ENCODE results near the gene TMOD1.

TMOD1 gene

DNA sequence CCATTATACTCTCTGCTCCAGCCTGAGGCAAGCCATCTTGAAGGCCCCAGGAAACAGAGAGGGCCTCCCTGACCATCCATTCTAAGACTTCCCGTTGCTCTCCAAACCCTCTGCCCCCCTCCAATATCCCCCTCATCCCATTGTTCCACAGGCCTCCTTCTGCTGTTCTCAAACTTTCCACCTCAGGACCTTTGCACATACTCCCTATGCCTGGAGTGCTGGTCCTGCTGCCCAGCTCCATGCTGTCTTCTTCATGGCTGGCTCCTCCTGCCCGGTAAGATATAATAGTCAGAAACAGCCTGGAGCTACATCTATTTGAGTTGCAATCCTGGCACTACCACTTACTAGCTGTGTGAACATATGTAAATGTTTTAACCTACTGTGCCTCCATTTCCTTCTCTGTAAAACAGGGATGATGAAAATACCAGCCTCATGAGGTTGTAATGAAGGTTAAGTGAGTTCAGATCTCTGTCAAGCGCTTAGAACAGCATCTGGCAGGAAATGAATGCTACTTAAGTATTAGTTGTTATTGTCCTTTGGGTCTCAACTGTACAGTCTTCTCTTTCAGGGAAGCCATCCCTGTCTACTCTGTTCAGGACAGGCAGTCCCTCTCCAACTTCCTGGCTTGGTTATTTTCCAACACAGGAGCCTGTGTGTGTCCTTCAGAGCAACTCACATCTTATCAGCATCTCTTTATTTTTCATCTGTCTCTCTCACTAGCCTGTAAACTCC, 45.8 kb downstream of the TMOD1 start:
- no peak for DNase-seq (ENCODE audit: low spot score)

- DNase-seq (ENCODE audit: low spot score): no peak
Observed at GRCh38 chr9:97548379-97548778, 46.9 kb downstream of the TMOD1 start.

GRCh38 chr9:97548819-97549540, 47.5 kb downstream of the TMOD1 start:
- no peak for DNase-seq (ENCODE audit: low spot score)

- no peak for DNase-seq (ENCODE audit: low spot score)
Observed at GRCh38 chr9:97550386-97550785, 48.9 kb downstream of the TMOD1 start.

DNA sequence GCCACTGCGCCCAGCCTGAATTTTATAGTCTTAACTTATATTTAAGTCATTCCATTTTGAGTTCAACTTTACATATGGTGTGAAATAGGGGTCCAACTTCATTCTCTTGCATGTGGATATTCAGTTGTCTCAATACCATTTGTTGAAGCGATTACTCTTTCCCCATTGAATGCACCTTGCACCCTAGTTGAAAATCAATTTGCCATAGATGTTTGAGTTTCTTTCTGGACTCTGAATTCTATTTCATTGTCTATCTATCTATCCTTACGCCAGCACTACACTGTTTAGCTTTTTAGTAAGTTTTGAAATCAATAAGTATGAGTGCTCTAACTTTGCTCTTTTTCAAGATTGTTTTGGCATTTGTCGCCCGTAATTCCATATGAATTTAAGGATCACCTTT, 49.8 kb downstream of the TMOD1 start:
- no peak for DNase-seq (ENCODE audit: low spot score)

GRCh38 chr9:97553141-97553540, 51.7 kb downstream of the TMOD1 start:
- no peak for DNase-seq (ENCODE audit: low spot score)

- no peak for DNase-seq (ENCODE audit: low spot score)
Observed at GRCh38 chr9:97553841-97554240, 52.4 kb downstream of the TMOD1 start.

DNA sequence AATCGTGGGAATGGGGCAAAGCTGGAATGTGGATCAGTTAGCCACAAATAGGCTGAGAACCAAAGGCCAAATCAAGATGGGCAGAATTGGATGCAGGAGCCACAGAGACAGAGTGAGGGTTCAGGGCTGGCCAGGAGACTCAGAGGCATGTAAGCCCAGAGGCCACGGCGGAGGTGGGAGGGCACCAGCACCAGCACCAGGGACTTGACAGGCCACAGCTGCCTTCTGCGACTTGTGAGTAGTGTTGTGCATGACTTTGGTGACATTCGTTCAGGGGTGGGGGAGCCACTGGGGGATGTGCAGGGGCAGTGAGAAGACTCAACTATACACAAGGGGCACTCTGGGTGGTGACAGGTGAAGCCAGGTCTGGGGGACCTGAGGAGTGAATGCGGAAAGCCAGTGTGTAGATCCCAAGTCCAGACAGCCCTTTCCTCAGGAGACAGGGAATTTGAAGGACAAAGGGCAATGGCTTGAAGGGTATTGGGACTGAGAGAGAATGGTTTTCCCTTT, 53.2 kb downstream of the TMOD1 start:
- DNase-seq (ENCODE audit: low spot score): no peak

DNA sequence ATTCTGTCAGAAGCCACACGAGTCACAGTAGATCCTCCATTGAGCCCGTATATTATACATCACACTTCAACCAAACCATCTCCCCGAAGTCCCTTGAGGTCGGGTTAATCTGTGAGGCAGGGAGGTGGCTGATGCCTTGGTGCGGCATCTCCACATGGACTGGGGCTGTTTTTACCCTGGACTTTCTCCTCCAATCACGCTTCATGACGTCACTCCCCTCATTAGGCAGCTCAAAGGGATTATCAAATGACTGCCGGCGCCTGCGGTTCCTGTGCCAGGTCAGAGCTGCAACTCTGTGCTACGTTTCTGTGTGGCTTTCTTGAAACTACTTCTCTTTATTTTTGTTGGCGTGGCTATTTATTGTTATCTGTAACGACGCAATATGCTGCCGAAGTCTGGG, 53.7 kb downstream of the TMOD1 start:
- no peak for DNase-seq (ENCODE audit: low spot score)

- DNase-seq (ENCODE audit: low spot score): no peak
Observed at GRCh38 chr9:97556036-97556720, 54.7 kb downstream of the TMOD1 start.

DNA sequence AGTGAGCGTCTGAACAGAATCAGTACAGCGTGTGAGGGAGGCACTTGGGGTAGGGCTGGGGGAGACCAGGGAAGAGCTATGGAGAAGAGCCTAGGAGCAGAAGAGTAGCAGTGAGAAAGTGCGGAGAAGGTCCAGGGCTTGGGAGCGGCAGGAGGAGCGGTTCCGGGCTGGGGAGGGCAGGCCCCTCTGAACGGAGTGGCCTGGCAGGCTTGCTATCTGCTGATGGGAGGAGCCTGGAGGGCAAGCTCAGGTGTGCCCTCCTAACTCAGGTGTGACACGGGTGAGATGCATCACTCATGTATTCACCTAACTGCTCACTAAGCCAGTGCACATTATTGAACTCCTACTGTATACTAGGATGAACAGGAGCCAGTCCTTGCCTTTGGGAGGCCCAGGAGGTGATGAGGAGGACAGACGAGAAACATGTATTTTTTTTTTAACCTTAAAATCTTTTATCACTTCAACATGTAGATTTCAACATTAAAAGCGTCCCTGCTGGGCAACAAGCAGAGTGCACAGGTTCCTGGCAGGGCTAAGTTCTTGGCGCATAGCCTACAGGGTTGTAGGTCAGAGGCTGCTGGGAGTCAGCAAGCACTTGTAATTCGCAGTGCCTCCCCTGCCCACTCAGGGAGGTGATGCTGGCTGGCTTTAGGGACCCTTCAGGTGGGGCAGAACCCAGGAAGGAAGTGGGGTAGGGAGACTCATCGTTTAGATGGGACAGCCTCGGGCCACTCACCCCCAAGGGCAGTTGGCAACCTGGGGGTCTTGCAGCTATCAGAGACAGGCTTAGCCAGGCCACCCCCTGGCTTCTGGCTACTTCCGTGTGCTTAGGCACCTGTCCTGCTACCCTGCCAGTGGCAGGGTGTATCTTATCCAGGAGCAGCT, 55.5 kb downstream of the TMOD1 start:
- DNase-seq (ENCODE audit: low spot score): peak; percentile 46

GRCh38 chr9:97557606-97558095, 56.2 kb downstream of the TMOD1 start:
- peak; percentile 72 for DNase-seq (ENCODE audit: low spot score)

DNA sequence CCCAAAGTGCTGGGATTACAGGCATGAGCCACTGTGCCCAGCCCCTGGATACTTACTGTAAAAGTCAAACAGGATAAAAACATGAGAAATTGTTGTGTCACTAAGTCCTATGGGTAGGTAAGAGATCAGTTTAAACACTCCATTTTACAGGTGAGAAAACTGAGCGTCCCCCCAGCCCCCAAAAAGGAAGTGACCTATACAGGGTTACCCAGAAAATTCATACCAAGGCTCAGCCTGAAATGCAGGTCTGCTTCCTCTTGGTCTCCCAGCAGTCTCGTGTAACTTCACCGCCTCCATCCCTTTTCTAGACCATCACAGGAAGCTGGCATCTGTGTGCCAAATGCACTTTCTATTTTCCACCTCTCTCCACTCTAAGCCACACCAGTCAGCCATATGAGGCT, 57.2 kb downstream of the TMOD1 start:
- no peak for DNase-seq (ENCODE audit: low spot score)

DNA sequence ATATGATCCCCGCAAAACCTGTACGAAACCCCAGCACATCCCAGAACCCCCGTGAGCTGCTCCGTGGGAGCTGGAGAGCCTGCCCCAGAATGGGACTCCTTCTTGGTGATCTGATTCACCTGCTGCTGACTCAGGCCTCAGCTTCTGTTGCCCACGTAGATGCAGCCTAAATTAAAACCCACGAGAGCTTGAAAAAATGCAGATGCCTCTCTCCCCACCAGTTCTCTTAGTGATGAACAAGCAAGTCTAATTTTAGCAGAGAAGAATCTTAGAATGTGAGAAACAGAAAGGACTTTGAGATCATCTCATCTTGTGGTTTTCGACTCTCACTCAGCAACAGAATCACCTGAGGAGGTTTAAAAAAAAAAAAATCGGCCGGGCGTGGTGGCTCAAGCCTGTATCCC, 57.6 kb downstream of the TMOD1 start:
- no peak for DNase-seq (ENCODE audit: low spot score)

DNA sequence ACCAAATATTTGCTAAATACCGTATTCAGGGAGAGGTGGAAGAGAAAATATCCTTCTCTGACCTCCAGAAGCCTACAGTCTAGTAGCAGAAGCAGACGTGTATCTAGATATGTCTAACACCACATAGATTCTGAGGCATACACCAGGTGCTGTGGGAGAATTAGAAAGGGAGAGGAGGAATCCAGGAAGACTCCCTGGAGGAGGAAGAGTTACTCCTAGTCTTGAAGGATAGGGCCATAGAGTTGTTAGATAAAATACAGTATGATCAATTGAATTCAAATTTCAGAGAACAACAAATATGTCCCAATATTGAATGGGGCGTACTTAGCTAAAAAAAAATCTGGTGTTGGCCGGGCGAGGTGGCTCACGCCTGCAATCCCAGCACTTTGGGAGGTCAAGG, 58.7 kb downstream of the TMOD1 start:
- no peak for DNase-seq (ENCODE audit: low spot score)

- no peak for DNase-seq (ENCODE audit: low spot score)
Observed at GRCh38 chr9:97560851-97561250, 59.4 kb downstream of the TMOD1 start.

DNA sequence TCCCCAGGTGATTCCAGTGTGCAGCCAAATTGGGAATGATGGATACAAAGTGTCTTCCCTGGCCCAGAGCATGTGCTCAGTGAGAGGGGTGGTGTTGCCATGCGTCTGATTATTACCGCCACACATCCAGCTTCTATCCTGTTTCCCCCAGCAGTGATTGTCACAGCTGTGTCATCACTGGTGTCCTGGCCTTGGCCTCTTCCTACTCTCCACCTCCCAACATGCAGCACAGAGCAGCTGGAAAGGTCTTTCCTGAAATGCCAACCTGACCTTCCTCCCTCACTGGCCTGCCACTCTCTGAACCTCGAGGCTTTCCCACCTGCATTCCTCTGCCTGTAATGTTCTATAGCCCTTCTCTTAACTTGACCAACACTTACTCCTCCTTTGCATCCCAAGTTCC, 60.0 kb downstream of the TMOD1 start:
- DNase-seq (ENCODE audit: low spot score): no peak

DNA sequence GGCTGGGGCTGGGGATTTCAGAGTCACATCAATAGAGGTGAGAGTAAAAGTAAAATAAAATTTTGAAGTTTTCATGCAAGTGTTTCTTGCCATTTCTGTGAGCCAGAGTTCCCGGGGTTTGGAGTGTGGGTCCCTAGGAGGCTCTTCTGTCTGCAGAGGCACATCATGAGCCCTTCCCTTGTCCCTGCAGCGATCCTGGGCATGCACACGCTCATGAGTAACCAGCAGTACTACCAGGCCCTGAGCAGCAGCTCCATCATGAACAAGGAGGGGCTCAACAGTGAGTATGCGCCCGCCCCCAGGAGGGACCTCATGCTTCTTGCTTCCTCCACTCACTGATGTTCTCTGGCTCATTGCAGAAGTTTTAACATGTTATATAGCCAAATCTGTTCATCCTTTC, 61.1 kb downstream of the TMOD1 start:
- DNase-seq (ENCODE audit: low spot score): no peak

DNA sequence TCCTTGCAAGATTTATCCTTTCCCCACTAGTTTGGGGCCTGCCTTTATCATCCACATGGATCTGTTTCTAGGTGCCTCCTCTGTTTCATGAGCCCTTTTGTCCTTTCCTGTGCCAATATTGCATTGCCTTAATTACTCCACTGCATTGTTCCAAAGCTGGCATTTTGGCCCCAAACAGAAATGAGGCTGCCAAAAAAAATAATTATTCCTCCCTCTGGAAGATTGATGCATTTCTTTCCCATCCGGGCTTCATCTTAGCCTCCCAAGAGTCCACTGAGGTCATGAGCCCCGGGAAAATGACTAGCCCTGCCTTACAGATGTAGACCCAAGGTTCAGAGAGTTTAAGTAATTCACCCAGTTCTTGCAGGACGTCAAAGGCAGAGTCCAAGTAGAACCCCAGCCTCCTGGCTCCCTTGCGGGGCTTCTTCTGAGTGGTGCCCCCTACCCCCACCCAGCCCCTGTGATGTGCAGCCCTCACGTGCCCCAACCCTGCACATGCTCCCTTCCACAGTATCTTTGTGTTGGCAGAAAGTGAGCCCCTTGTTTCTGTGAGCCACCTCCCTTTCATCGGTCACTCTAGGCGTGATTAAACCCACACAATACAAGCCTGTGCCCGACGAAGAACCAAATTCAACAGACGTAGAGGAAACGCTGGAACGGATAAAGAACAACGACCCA, 62.1 kb downstream of the TMOD1 start:
- DNase-seq (ENCODE audit: low spot score): peak; percentile 75

GRCh38 chr9:97564291-97565175, 63.1 kb downstream of the TMOD1 start:
- DNase-seq (ENCODE audit: low spot score): peak; percentile 78
